Thyroid gland (tissue), 4 donors: ENCODE results near the gene UGT2B10. TPM values are rescaled to one million over a fixed set of nuclear protein-coding genes. Genes with fewer than 3 reads are reported as not detected.

Experiments
- DNase-seq, 2 donors: peaks; one replicate each; pipeline ENCODE4 v3.0.0-alpha.2; 2019
- H3K27ac ChIP-seq, 3 donors: fragments of 200-600 bp; sonication (generic); 1 replicate in 2 of 3; 2 replicates in 1 of 3; pipeline ENCODE4 v1.5.1; 2016 to 2019; ENCODE audit warnings: mild to moderate bottlenecking in 1 of 3, moderate library complexity in 1 of 3
- H3K27me3 ChIP-seq: fragments of 200-600 bp; sonication (generic); one replicate; pipeline ENCODE4 v1.5.1; 2019
- H3K36me3 ChIP-seq, 2 donors: fragments of 200-600 bp; sonication (generic); one replicate each; pipeline ENCODE4 v1.5.1; 2016 to 2019
- H3K4me1 ChIP-seq, 2 donors: fragments of 200-600 bp; sonication (generic); one replicate each; pipeline ENCODE4 v1.5.1; 2017 to 2019
- H3K4me3 ChIP-seq, 3 donors: fragments of 200-600 bp; sonication (generic); replicated peaks in 1 of 3; 1 replicate in 2 of 3; 2 replicates in 1 of 3; pipeline ENCODE4 v1.5.1; 2016; ENCODE audit warnings: mild to moderate bottlenecking in 1 of 3
- H3K9me3 ChIP-seq: fragments of 200-600 bp; sonication (generic); one replicate; pipeline ENCODE4 v1.5.1; 2017
- POLR2A ChIP-seq, 2 donors: fragments of 450-650 bp; IDR thresholded peaks; one replicate each; pipeline ENCODE4 v1.6.1; 2017; ENCODE audit warnings: antibody characterized with exemption in 2 of 2, mild to moderate bottlenecking in 2 of 2, moderate library complexity in 1 of 2
- WGBS, 2 donors: methylation state at CpG; one replicate each; pipeline ENCODE4 v1.1.5; 2017; 5-methylcytosine and 5-hydroxymethylcytosine counted together
- intact Hi-C: fragments of 100-400 bp; cut with DNase I; formaldehyde crosslinking; loops from one replicate; pipeline ENCODE4 v1.15.1; 2023
- small RNA-seq: library from RNA; depleted of rRNA; stranded (forward); fragments of <200 nt; gene quantifications from one replicate; pipeline ENCODE3, GENCODE V24; 2016
- total RNA-seq, 4 donors: library from RNA; depleted of rRNA; stranded (reverse); fragments of >200 nt; gene quantifications; one replicate each; pipeline ENCODE4 v1.2.3, GENCODE V29; 2016
- TF ChIP-seq, protein P1 (sequence below), 6 experiments: fragments of 200-600 bp in 3 of 6; fragments of 450-650 bp in 3 of 6; sonication (generic) in 3 of 6; IDR thresholded peaks; one replicate each; pipeline ENCODE4 v1.5.1; 2016 to 2019; ENCODE audit warnings: antibody characterized with exemption in 6 of 6, mild to moderate bottlenecking in 2 of 6, inconsistent platforms in 1 of 6, moderate library complexity in 1 of 6

Gene UGT2B10
- total RNA-seq, 4 donors from 2014 or later, result not detected

- no peak for TF ChIP-seq POLR2A (IDR thresholded peaks at IDR 0.05)
- TF ChIP-seq, protein P1, sequence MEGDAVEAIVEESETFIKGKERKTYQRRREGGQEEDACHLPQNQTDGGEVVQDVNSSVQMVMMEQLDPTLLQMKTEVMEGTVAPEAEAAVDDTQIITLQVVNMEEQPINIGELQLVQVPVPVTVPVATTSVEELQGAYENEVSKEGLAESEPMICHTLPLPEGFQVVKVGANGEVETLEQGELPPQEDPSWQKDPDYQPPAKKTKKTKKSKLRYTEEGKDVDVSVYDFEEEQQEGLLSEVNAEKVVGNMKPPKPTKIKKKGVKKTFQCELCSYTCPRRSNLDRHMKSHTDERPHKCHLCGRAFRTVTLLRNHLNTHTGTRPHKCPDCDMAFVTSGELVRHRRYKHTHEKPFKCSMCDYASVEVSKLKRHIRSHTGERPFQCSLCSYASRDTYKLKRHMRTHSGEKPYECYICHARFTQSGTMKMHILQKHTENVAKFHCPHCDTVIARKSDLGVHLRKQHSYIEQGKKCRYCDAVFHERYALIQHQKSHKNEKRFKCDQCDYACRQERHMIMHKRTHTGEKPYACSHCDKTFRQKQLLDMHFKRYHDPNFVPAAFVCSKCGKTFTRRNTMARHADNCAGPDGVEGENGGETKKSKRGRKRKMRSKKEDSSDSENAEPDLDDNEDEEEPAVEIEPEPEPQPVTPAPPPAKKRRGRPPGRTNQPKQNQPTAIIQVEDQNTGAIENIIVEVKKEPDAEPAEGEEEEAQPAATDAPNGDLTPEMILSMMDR (IDR thresholded peaks at IDR 0.05), result no peak
- Histone ChIP-seq H3K4me1 (peaks cover 0 to 2% of the 10 kb centered on the region in 2 donors), H3K9me3 (no peaks in the 10 kb centered on the region), H3K27me3 (no peaks in the 10 kb centered on the region), H3K36me3 (no peaks in the 10 kb centered on the region), H3K27ac (no peak overlapping the region), H3K4me3 (no peak overlapping the region)
- no peak for DNase-seq
- intact Hi-C loops, result no loop called here
- WGBS, 2 donors, result 94% methylated on average over 5 of the region's 5 CpGs
Observed at GRCh38 chr4:68877555-68877954, 61.8 kb downstream of the UGT2B10 start.

DNA sequence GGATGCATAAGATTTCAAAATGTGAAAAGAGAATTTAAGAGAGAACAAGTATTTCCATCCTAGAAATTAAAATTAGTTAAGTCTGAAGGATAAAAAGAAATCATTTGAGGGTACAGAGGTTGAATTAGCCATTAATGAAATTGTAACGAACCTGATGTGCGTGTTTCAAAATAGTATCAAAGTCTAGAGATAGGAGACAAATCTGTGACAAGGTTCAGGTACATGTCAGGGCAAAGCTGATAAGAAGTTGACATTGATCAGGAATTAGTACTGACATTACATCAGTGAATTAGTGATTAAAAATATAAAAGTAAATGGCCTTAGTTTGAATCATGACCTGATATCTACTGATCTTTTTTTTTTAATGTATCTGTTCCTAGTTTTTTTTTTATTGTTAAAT is 62.3 kb downstream of the UGT2B10 start:
- no peaks in the 10 kb centered on the region for H3K9me3 ChIP-seq
- intact Hi-C loops, result no loop called here
- H3K27me3 ChIP-seq, result no peaks in the 10 kb centered on the region
- no peaks in the 10 kb centered on the region for H3K36me3 ChIP-seq
- H3K27ac ChIP-seq, result no peak overlapping the region
- DNase-seq, result no peak
- TF ChIP-seq, protein P1 (IDR thresholded peaks at IDR 0.05), result no peak
- no peak for TF ChIP-seq POLR2A (IDR thresholded peaks at IDR 0.05)
- H3K4me3 ChIP-seq, result no peak overlapping the region
- H3K4me1 ChIP-seq, result no peaks in the 10 kb centered on the region
- WGBS, 2 donors, result 93 to 98% methylated on average over 2 of the region's 2 CpGs

Small RNA genes within 50 kb of the gene (small RNA-seq; reads per million reads assigned to genes)
- gene AC021146.4, result not detected
- gene AC021146.9, result not detected

Other genes with a start within 250 kb of the UGT2B10 start
- gene UGT2B17, start 239.7 kb upstream of the UGT2B10 start, total RNA-seq, result not detected
- not detected for gene UGT2B15, start 145.3 kb upstream of the UGT2B10 start, total RNA-seq
- not detected for gene UGT2A3, start 135.8 kb downstream of the UGT2B10 start, total RNA-seq